Keratinocyte (primary cell): Measurements from ENCODE around the gene NANOG.
"Not testable (repeated sequence)": the region's sequence is repeated elsewhere in the genome, so short reads cannot be mapped to it uniquely, and the experiment has no call there.

ENCODE experiments used
- CTCF ChIP-seq, 3 experiments: IDR thresholded peaks in 1 of 3; conservative IDR thresholded peaks in 1 of 3; optimal IDR thresholded peaks in 1 of 3; 2 replicates in 2 of 3; 3 replicates in 1 of 3; pipeline versions ENCODE3 to v1.5.1; 2011; ENCODE audit warnings: low read length in 3 of 3, mild to moderate bottlenecking in 3 of 3, moderate library complexity in 2 of 3, control low read depth in 1 of 3, inconsistent platforms in 1 of 3; ENCODE audit not compliant: insufficient read depth in 2 of 3; ENCODE audit errors: extremely low read depth in 1 of 3
- EZH2 ChIP-seq: IDR thresholded peaks from one replicate; pipeline ENCODE4 v1.6.1; 2012; ENCODE audit warnings: inconsistent platforms, mild to moderate bottlenecking, low read length, moderate library complexity

GRCh38 chr12:7839848-7840247 is 50.6 kb downstream of the NANOG start:
- not testable (repeated sequence) for TF ChIP-seq CTCF (optimal IDR thresholded peaks at IDR 0.05 in 1 of 3, IDR thresholded peaks at IDR 0.05 in 1 of 3, conservative IDR thresholded peaks at IDR 0.05 in 1 of 3; ENCODE audit: extremely low read depth in 1 of 3, insufficient read depth in 2 of 3, low read length in 3 of 3); EZH2
